Astrocyte (in vitro differentiated cells and primary cell): ENCODE measurements around the gene EGFL6. TPM values are rescaled to one million over a fixed set of nuclear protein-coding genes. Genes with fewer than 3 reads are reported as not detected.
A peak's percentile ranks its signal among the peaks of the same experiment; 100 is the strongest.

Experiments used
- DNase-seq: peaks from one replicate; pipeline ENCODE4 v3.0.0-alpha.2; 2010; ENCODE audit warnings: low read depth
- FAIRE-seq: peaks from 2 replicates; lab custom pipeline; 2011; peaks lifted over from hg19 to GRCh38; lab: Jason Lieb, UNC
- H2AFZ ChIP-seq: 2 replicates; pipeline ENCODE4 v1.6.0; 2012; ENCODE audit warnings: low read depth, low read length, inconsistent platforms
- H3K27ac ChIP-seq: 2 replicates; pipeline ENCODE4 v1.5.1; 2011; ENCODE audit warnings: low read depth, low read length, inconsistent platforms
- H3K27me3 ChIP-seq: 2 replicates; pipeline ENCODE4 v1.6.0; 2011; ENCODE audit warnings: low read length, inconsistent platforms; ENCODE audit not compliant: insufficient read depth
- H3K36me3 ChIP-seq: 2 replicates; pipeline ENCODE4 v1.5.1; 2011; ENCODE audit warnings: low read length, inconsistent platforms; ENCODE audit not compliant: insufficient read depth
- H3K4me1 ChIP-seq: 2 replicates; pipeline ENCODE4 v1.5.1; 2011; ENCODE audit warnings: low read length, inconsistent platforms; ENCODE audit not compliant: insufficient read depth
- H3K4me2 ChIP-seq: 2 replicates; pipeline ENCODE4 v1.6.0; 2012; ENCODE audit warnings: low read length, inconsistent platforms
- H3K4me3 ChIP-seq: 2 replicates; pipeline ENCODE4 v1.5.1; 2011; ENCODE audit warnings: low read depth, mild to moderate bottlenecking, low read length, inconsistent platforms; ENCODE audit not compliant: insufficient read depth
- H3K79me2 ChIP-seq: 2 replicates; pipeline ENCODE4 v1.6.0; 2012; ENCODE audit warnings: mild to moderate bottlenecking, low read length, inconsistent platforms; ENCODE audit not compliant: insufficient read depth
- H3K9ac ChIP-seq: 2 replicates; pipeline ENCODE4 v1.6.0; 2012; ENCODE audit warnings: mild to moderate bottlenecking, low read length, inconsistent platforms
- H3K9me3 ChIP-seq: 2 replicates; pipeline ENCODE4 v1.5.1; 2012; ENCODE audit warnings: low read depth, mild to moderate bottlenecking, low read length, inconsistent platforms; ENCODE audit not compliant: insufficient read depth
- H4K20me1 ChIP-seq: 2 replicates; pipeline ENCODE4 v1.6.0; 2012; ENCODE audit warnings: low read length, inconsistent platforms; ENCODE audit not compliant: insufficient read depth
- H3K27ac Mint-ChIP-seq: one replicate; pipeline ENCODE4 v1.8.0; 2021; ENCODE audit warnings: mild to moderate bottlenecking, mixed read lengths; ENCODE audit not compliant: unreplicated experiment
- H3K27me3 Mint-ChIP-seq: one replicate; pipeline ENCODE4 v1.8.0; 2021; ENCODE audit warnings: low read depth, mixed read lengths; ENCODE audit not compliant: unreplicated experiment
- H3K36me3 Mint-ChIP-seq: one replicate; pipeline ENCODE4 v1.8.0; 2021; ENCODE audit warnings: low read depth, mixed read lengths; ENCODE audit not compliant: unreplicated experiment
- H3K4me1 Mint-ChIP-seq: one replicate; pipeline ENCODE4 v1.8.0; 2021; ENCODE audit warnings: low read depth, mixed read lengths; ENCODE audit not compliant: unreplicated experiment
- H3K4me3 Mint-ChIP-seq: one replicate; pipeline ENCODE4 v1.8.0; 2021; ENCODE audit warnings: mild to moderate bottlenecking, moderate library complexity, mixed read lengths; ENCODE audit not compliant: unreplicated experiment
- H3K9me3 Mint-ChIP-seq: one replicate; pipeline ENCODE4 v1.8.0; 2021; ENCODE audit warnings: mild to moderate bottlenecking, mixed read lengths; ENCODE audit not compliant: unreplicated experiment
- EZH2 ChIP-seq: IDR thresholded peaks from 2 replicates; pipeline ENCODE4 v1.6.1; 2012; ENCODE audit warnings: mild to moderate bottlenecking, low read length, inconsistent platforms; ENCODE audit not compliant: insufficient read depth
- total RNA-seq: library from RNA; stranded (reverse); gene quantifications from 2 replicates; pipeline ENCODE4 v1.2.1, GENCODE V29; 2021
- TF ChIP-seq, protein P1 (sequence below): IDR thresholded peaks from 2 replicates; pipeline ENCODE4 v1.5.1; 2011; ENCODE audit warnings: low read depth, mild to moderate bottlenecking, inconsistent platforms, low read length, moderate library complexity; ENCODE audit not compliant: insufficient read depth

The EGFL6 gene
- total RNA-seq, 1 donor from 2014 or later, result 0.18 TPM

DNA sequence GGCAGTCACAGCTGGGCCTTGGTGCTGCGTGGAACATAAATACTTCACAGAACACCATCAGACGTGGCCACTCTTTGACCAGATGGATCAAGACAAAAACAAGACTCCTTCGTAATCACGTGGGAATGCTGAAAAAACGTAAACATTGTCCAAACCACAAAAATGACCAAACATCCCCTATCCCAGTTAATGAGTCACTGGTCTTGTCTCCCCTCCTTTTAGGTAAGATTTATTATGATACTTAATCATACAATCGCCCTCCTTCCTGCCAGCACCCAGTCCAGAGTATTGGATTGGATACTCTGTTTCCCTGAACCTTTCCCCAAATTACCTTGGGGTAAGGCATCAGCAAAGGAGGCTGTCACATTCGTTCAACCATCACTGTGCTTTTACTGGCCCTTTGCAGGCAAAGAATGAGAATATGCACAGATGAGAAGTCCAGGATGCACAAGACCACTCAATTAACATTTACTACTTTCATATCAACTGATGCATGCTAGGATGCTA lies 82.9 kb downstream of the EGFL6 start:
- Histone ChIP-seq H3K4me3 (peak overlapping the region; percentile 82), H2AFZ (peak overlapping the region; percentile 30), H3K79me2 (no peaks in the 10 kb centered on the region), H3K27ac (peak overlapping the region; percentile 97), H3K9me3 (no peaks in the 10 kb centered on the region), H3K4me2 (peak overlapping the region; percentile 93), H4K20me1 (no peaks in the 10 kb centered on the region), H3K4me1 (peaks cover 4% of the 10 kb centered on the region), H3K36me3 (no peaks in the 10 kb centered on the region), H3K27me3 (no peaks in the 10 kb centered on the region), H3K9ac (peak overlapping the region; percentile 96)
- peak overlapping the region; percentile 85 for H3K27ac Mint-ChIP-seq
- H3K36me3 Mint-ChIP-seq, result no peaks in the 10 kb centered on the region
- peak overlapping the region; percentile 89 for H3K4me3 Mint-ChIP-seq
- H3K4me1 Mint-ChIP-seq, result peaks cover 12% of the 10 kb centered on the region
- TF ChIP-seq, protein P1, sequence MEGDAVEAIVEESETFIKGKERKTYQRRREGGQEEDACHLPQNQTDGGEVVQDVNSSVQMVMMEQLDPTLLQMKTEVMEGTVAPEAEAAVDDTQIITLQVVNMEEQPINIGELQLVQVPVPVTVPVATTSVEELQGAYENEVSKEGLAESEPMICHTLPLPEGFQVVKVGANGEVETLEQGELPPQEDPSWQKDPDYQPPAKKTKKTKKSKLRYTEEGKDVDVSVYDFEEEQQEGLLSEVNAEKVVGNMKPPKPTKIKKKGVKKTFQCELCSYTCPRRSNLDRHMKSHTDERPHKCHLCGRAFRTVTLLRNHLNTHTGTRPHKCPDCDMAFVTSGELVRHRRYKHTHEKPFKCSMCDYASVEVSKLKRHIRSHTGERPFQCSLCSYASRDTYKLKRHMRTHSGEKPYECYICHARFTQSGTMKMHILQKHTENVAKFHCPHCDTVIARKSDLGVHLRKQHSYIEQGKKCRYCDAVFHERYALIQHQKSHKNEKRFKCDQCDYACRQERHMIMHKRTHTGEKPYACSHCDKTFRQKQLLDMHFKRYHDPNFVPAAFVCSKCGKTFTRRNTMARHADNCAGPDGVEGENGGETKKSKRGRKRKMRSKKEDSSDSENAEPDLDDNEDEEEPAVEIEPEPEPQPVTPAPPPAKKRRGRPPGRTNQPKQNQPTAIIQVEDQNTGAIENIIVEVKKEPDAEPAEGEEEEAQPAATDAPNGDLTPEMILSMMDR, result no peak
- no peak for TF ChIP-seq EZH2
- H3K27me3 Mint-ChIP-seq, result no peaks in the 10 kb centered on the region
- DNase-seq, result peak; percentile 96
- peak; percentile 99 for FAIRE-seq
- no peaks in the 10 kb centered on the region for H3K9me3 Mint-ChIP-seq

DNA sequence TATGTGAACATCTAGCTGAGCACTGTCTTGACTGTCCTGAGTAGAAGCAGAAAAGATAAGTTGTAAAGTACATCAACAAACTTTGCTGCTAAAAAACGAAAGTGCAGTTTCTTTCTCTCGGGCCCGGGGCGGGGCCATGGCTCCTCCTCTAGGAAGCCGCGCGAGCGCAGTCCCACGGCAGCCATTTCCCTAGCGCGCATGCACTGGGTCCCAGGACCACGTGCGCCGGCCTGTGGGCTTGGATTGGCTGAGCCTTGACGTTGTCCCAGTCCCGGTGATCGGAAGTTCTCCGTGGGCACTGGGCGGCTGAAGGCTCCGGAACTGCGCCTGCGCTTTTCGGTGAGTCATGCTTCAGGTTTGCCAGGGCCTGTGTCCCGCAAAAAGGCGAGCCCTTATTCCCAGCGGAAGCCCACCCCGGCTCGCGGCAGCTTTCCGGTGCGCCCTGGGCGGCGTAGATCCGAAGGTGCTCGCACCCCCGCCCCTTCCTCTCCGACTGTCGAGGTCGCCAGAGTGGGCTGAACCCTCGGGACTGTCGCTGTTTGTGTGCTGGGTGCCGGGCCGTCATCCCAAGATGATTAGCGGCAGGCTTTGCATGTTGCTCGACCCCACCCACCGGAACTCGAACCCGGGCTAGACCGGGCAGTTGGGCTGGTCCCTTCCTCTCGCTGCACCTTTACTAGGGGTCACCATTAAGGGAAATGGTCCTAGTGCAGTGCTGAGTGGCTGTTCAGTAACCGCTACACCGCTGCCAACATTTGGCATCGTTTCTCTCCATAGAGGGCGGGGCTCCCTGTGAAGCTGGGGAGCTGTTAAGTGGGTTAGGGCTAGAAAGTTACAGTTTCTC lies 83.7 kb downstream of the EGFL6 start, which contains the start of gene TCEANC:
TCEANC (plus strand) TSS at position 292 of the 844 bp plus-strand sequence. CDS start 9,368 bp downstream, outside the sequence.
- no peaks in the 10 kb centered on the region for H3K27me3 Mint-ChIP-seq
- Histone ChIP-seq H3K4me3 (peak within 1 kb of the TSS; percentile 82), H3K36me3 (no peaks in the 10 kb centered on the region), H3K79me2 (no peaks in the 10 kb centered on the region), H3K4me2 (peak within 1 kb of the TSS; percentile 93), H3K4me1 (peaks cover 4% of the 10 kb centered on the region), H4K20me1 (no peaks in the 10 kb centered on the region), H3K27ac (peak within 1 kb of the TSS; percentile 97), H3K27me3 (no peaks in the 10 kb centered on the region), H3K9me3 (no peaks in the 10 kb centered on the region), H3K9ac (peak within 1 kb of the TSS; percentile 96), H2AFZ (peak within 1 kb of the TSS; percentile 64)
- H3K4me1 Mint-ChIP-seq, result peaks cover 6% of the 10 kb centered on the region
- H3K27ac Mint-ChIP-seq, result peak within 1 kb of the TSS; percentile 91
- DNase-seq (peak; percentile 95), FAIRE-seq (no peak)
- H3K4me3 Mint-ChIP-seq, result peak within 1 kb of the TSS; percentile 89
- no peaks in the 10 kb centered on the region for H3K9me3 Mint-ChIP-seq
- TF ChIP-seq, protein P1, result no peak
- H3K36me3 Mint-ChIP-seq, result no peaks in the 10 kb centered on the region
